ENCODE results near the gene ELOVL7.

DNA sequence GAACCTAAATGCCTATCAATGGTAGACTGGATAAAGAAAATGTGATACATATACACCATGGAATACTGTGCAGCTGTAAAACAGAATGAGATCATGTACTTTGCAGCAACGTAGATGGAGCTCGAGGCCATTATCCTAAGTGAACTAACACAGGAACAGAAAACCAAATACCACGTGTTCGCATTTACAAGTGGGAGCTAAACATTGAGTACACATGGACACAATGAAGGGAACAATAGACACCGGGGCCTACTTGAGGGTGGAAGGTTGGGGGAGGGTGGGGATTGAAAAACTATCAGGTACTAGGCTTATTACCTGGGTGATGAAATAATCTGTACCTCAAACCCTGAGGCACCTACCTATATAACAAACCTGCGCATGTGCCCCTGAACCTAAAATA lies 121.7 kb downstream of the ELOVL7 start:
- no peak for TF ChIP-seq SIN3A (IDR thresholded peaks at IDR 0.05; ENCODE audit: borderline replicate concordance, insufficient read depth, low read length)
- TF ChIP-seq POLR2AphosphoS5 (IDR thresholded peaks at IDR 0.05; ENCODE audit: low read depth, low read length), result no peak
- no peak for TF ChIP-seq FOXP2 (optimal IDR thresholded peaks at IDR 0.05; ENCODE audit: borderline replicate concordance, extremely low read depth, extremely low read length, insufficient read depth)
